Measurements from ENCODE around the gene GAGE10. TPM values are rescaled to one million over a fixed set of nuclear protein-coding genes. Genes with fewer than 3 reads are reported as not detected.

The GAGE10 gene
- total and polyA plus RNA-seq, 2 of the 8 experiments (the other 6 are each of a cell fraction or from before 2014, with no cell fraction given): not detected

DNA sequence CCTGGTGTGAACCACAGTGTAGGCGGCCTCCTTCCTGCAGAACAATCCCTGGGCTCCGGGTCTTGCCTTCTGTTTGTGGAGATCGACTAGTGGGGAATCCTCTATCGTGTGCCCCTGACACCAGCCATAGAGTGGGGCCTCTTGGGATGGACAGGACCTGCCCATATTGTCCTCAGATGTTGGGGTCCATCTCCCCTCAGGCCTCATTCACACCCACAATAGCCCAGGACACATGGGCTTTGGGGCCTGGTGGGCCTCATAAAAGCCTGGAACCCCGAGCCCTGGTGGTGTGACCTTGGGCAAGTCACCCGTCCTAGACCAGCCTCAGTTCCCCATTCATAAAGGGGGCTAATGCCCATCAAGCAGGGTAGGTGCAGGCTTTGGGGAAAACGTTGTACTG lies 13.2 kb upstream of the GAGE10 start (continued):
- TF ChIP-seq, protein P1, sequence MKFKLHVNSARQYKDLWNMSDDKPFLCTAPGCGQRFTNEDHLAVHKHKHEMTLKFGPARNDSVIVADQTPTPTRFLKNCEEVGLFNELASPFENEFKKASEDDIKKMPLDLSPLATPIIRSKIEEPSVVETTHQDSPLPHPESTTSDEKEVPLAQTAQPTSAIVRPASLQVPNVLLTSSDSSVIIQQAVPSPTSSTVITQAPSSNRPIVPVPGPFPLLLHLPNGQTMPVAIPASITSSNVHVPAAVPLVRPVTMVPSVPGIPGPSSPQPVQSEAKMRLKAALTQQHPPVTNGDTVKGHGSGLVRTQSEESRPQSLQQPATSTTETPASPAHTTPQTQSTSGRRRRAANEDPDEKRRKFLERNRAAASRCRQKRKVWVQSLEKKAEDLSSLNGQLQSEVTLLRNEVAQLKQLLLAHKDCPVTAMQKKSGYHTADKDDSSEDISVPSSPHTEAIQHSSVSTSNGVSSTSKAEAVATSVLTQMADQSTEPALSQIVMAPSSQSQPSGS (IDR thresholded peaks at IDR 0.05; ENCODE audit: low read length): no peak
- TF ChIP-seq, protein P2, sequence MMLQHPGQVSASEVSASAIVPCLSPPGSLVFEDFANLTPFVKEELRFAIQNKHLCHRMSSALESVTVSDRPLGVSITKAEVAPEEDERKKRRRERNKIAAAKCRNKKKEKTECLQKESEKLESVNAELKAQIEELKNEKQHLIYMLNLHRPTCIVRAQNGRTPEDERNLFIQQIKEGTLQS (IDR thresholded peaks at IDR 0.05; ENCODE audit: insufficient read depth, low read depth, low read length): no peak
- TF ChIP-seq RAD21 (IDR thresholded peaks at IDR 0.05 in 1 of 2, conservative IDR thresholded peaks at IDR 0.05 in 1 of 2; ENCODE audit: low read depth in 2 of 2, low read length in 2 of 2) (no peak), GTF2F1 (IDR thresholded peaks at IDR 0.05; ENCODE audit: borderline replicate concordance, low read depth, low read length) (no peak), SIRT6 (IDR thresholded peaks at IDR 0.05; ENCODE audit: low read length) (no peak), BRCA1 (IDR thresholded peaks at IDR 0.05; ENCODE audit: low read depth, low read length) (no peak), TCF12 (IDR thresholded peaks at IDR 0.05; ENCODE audit: low read depth, low read length) (no peak), SIN3A (conservative IDR thresholded peaks at IDR 0.05 in 1 of 2, IDR thresholded peaks at IDR 0.05 in 1 of 2; ENCODE audit: low read depth in 1 of 2, low read length in 2 of 2) (no peak), RNF2 (IDR thresholded peaks at IDR 0.05; ENCODE audit: borderline replicate concordance, low read depth, low read length, missing control alignments, poor library complexity, severe bottlenecking) (no peak), RFX5 (IDR thresholded peaks at IDR 0.05; ENCODE audit: borderline replicate concordance, low read depth, low read length) (no peak)

All from H1 (cell line).